Measurements from ENCODE around the gene DRGX. TPM values are rescaled to one million over a fixed set of nuclear protein-coding genes. Genes with fewer than 3 reads are reported as not detected.

Gene DRGX
- total RNA-seq, 1 donor from 2014 or later: not detected

- no peaks in the 10 kb centered on the region for H3K27me3 ChIP-seq (ENCODE audit: control insufficient read depth, insufficient read depth, low read length)
- no peak for DNase-seq (ENCODE audit: low read depth)
- H3K36me3 ChIP-seq (ENCODE audit: control insufficient read depth, insufficient read depth, low read length): no peaks in the 10 kb centered on the region
- no peak overlapping the region for H3K4me3 ChIP-seq (ENCODE audit: low read depth, low read length)
- no peak for FAIRE-seq
- TF ChIP-seq CTCF (IDR thresholded peaks at IDR 0.05; ENCODE audit: insufficient read depth, low read length, severe bottlenecking): no peak
These were observed 60.4 kb downstream of the DRGX start for GRCh38 chr10:49335364-49335972.

- no peak for TF ChIP-seq CTCF (IDR thresholded peaks at IDR 0.05; ENCODE audit: insufficient read depth, low read length, severe bottlenecking)
- no peaks in the 10 kb centered on the region for H3K27me3 ChIP-seq (ENCODE audit: control insufficient read depth, insufficient read depth, low read length)
- FAIRE-seq: no peak
These were observed 60.9 kb downstream of the DRGX start for GRCh38 chr10:49334964-49335363.

GRCh38 chr10:49333192-49333591 lies 62.7 kb downstream of the DRGX start:
- Histone ChIP-seq H3K4me3 (ENCODE audit: low read depth, low read length) (no peak overlapping the region), H3K36me3 (ENCODE audit: control insufficient read depth, insufficient read depth, low read length) (no peaks in the 10 kb centered on the region), H3K27me3 (ENCODE audit: control insufficient read depth, insufficient read depth, low read length) (no peaks in the 10 kb centered on the region)
- no peak for TF ChIP-seq CTCF (IDR thresholded peaks at IDR 0.05; ENCODE audit: insufficient read depth, low read length, severe bottlenecking)
- FAIRE-seq (no peak), DNase-seq (ENCODE audit: low read depth) (no peak)

More at GRCh38 chr10:49334964-49335363, 60.9 kb downstream of the DRGX start:
- Histone ChIP-seq H3K4me3 (ENCODE audit: low read depth, low read length) (no peak overlapping the region), H3K36me3 (ENCODE audit: control insufficient read depth, insufficient read depth, low read length) (no peaks in the 10 kb centered on the region)
- DNase-seq (ENCODE audit: low read depth): no peak

- TF ChIP-seq CTCF (IDR thresholded peaks at IDR 0.05; ENCODE audit: insufficient read depth, low read length, severe bottlenecking): no peak
- no peak overlapping the region for H3K4me3 ChIP-seq (ENCODE audit: low read depth, low read length)
- H3K27me3 ChIP-seq (ENCODE audit: control insufficient read depth, insufficient read depth, low read length): no peaks in the 10 kb centered on the region
- FAIRE-seq (no peak), DNase-seq (ENCODE audit: low read depth) (no peak)
- H3K36me3 ChIP-seq (ENCODE audit: control insufficient read depth, insufficient read depth, low read length): no peaks in the 10 kb centered on the region
These were observed 63.1 kb downstream of the DRGX start for GRCh38 chr10:49332768-49333167.

- no peaks in the 10 kb centered on the region for H3K27me3 ChIP-seq (ENCODE audit: control insufficient read depth, insufficient read depth, low read length)
- DNase-seq (ENCODE audit: low read depth) (no peak), FAIRE-seq (no peak)
- no peak for TF ChIP-seq CTCF (IDR thresholded peaks at IDR 0.05; ENCODE audit: insufficient read depth, low read length, severe bottlenecking)
- H3K36me3 ChIP-seq (ENCODE audit: control insufficient read depth, insufficient read depth, low read length): no peaks in the 10 kb centered on the region
- no peak overlapping the region for H3K4me3 ChIP-seq (ENCODE audit: low read depth, low read length)
These were observed 63.6 kb downstream of the DRGX start for GRCh38 chr10:49332333-49332732.

- Histone ChIP-seq H3K36me3 (ENCODE audit: control insufficient read depth, insufficient read depth, low read length) (no peaks in the 10 kb centered on the region), H3K27me3 (ENCODE audit: control insufficient read depth, insufficient read depth, low read length) (no peaks in the 10 kb centered on the region), H3K4me3 (ENCODE audit: low read depth, low read length) (no peak overlapping the region)
- TF ChIP-seq CTCF (IDR thresholded peaks at IDR 0.05; ENCODE audit: insufficient read depth, low read length, severe bottlenecking): no peak
- FAIRE-seq (no peak), DNase-seq (ENCODE audit: low read depth) (no peak)
These were observed 64.5 kb downstream of the DRGX start for GRCh38 chr10:49331431-49331830.

All from bronchial epithelial cell (primary cell).